ENCODE results near the gene CDHR2. TPM values are rescaled to one million over a fixed set of nuclear protein-coding genes. Genes with fewer than 3 reads are reported as not detected.

CDHR2 gene
- total RNA-seq, 1 donor, result not detected

- DNase-seq (ENCODE audit: low read depth), result no peak
- TF ChIP-seq CTCF (IDR thresholded peaks at IDR 0.05; ENCODE audit: insufficient read depth, low read depth, low read length), result no peak
- no peak overlapping the region for H3K4me3 ChIP-seq (ENCODE audit: low read depth, low read length)
These were observed 20.8 kb upstream of the CDHR2 start for GRCh38 chr5:176528301-176528700.

GRCh38 chr5:176528761-176529115 is 20.4 kb upstream of the CDHR2 start:
- no peak for DNase-seq (ENCODE audit: low read depth)
- TF ChIP-seq CTCF (IDR thresholded peaks at IDR 0.05; ENCODE audit: insufficient read depth, low read depth, low read length), result no peak
- H3K4me3 ChIP-seq (ENCODE audit: low read depth, low read length), result no peak overlapping the region

GRCh38 chr5:176529116-176529740 is 19.9 kb upstream of the CDHR2 start:
- TF ChIP-seq CTCF (IDR thresholded peaks at IDR 0.05; ENCODE audit: insufficient read depth, low read depth, low read length), result no peak
- H3K4me3 ChIP-seq (ENCODE audit: low read depth, low read length), result no peak overlapping the region
- no peak for DNase-seq (ENCODE audit: low read depth)

GRCh38 chr5:176529741-176530141 is 19.4 kb upstream of the CDHR2 start:
- no peak overlapping the region for H3K4me3 ChIP-seq (ENCODE audit: low read depth, low read length)
- no peak for TF ChIP-seq CTCF (IDR thresholded peaks at IDR 0.05; ENCODE audit: insufficient read depth, low read depth, low read length)
- no peak for DNase-seq (ENCODE audit: low read depth)

GRCh38 chr5:176530393-176530982 is 18.7 kb upstream of the CDHR2 start:
- TF ChIP-seq CTCF (IDR thresholded peaks at IDR 0.05; ENCODE audit: insufficient read depth, low read depth, low read length), result no peak
- no peak overlapping the region for H3K4me3 ChIP-seq (ENCODE audit: low read depth, low read length)
- no peak for DNase-seq (ENCODE audit: low read depth)

- TF ChIP-seq CTCF (IDR thresholded peaks at IDR 0.05; ENCODE audit: insufficient read depth, low read depth, low read length), result no peak
- no peak overlapping the region for H3K4me3 ChIP-seq (ENCODE audit: low read depth, low read length)
- no peak for DNase-seq (ENCODE audit: low read depth)
These were observed 17.9 kb upstream of the CDHR2 start for GRCh38 chr5:176530983-176531901.
